ENCODE results near the gene TMC1.

Gene TMC1

GRCh38 chr9:72557549-72557948, 36.1 kb downstream of the TMC1 start:
- no CpG with 5 or more reads among the region's 2 CpGs for WGBS (ENCODE audit: extremely low coverage, insufficient coverage, insufficient read length)
- H3K9me3 ChIP-seq (ENCODE audit: insufficient read depth, low read depth, low read length): no peaks in the 10 kb centered on the region
- DNase-seq: peak; percentile 86 to 92
- H3K4me2 ChIP-seq (ENCODE audit: low read length): no peak overlapping the region
- no peak overlapping the region for H4K12ac ChIP-seq (ENCODE audit: low read depth, low read length)
- H2AK5ac ChIP-seq (ENCODE audit: low read length): no peak overlapping the region
- H2BK120ac ChIP-seq (ENCODE audit: insufficient read depth, low read length, poor library complexity): no peak overlapping the region
- H3K79me2 ChIP-seq (ENCODE audit: control insufficient read depth, insufficient read depth, low read length, poor library complexity): no peaks in the 10 kb centered on the region
- H2BK12ac ChIP-seq (ENCODE audit: low read length): no peak overlapping the region
- H2AFZ ChIP-seq (ENCODE audit: insufficient read depth, low read length, poor library complexity): no peak overlapping the region
- H3K27ac ChIP-seq (ENCODE audit: low read depth, low read length): peak overlapping the region; percentile 75
- no peak overlapping the region for H4K8ac ChIP-seq (ENCODE audit: low read depth, low read length)
- no peak overlapping the region for H3K4me3 ChIP-seq (ENCODE audit: low read depth, low read length)
- no peak overlapping the region for H3K23ac ChIP-seq (ENCODE audit: low read length)
- H3K4me1 ChIP-seq (ENCODE audit: control insufficient read depth in 1 of 2, insufficient read depth in 2 of 2, low read length in 2 of 2): peaks cover 3 to 13% of the 10 kb centered on the region in 2 experiments
- H3K9ac ChIP-seq (ENCODE audit: low read length): no peak overlapping the region
- no peaks in the 10 kb centered on the region for H3K27me3 ChIP-seq (ENCODE audit: insufficient read depth, low read length)
- H2BK5ac ChIP-seq (ENCODE audit: low read depth, low read length, poor library complexity): no peak overlapping the region
- H3K4ac ChIP-seq (ENCODE audit: low read depth, low read length): no peak overlapping the region
- no peak overlapping the region for H3K14ac ChIP-seq (ENCODE audit: low read length)
- H3K36me3 ChIP-seq (ENCODE audit: control insufficient read depth in 1 of 2, insufficient read depth in 2 of 2, low read length in 2 of 2): no peaks in the 10 kb centered on the region
- H3K18ac ChIP-seq (ENCODE audit: low read length): no peak overlapping the region
- H3K79me1 ChIP-seq (ENCODE audit: low read length): peaks cover 14% of the 10 kb centered on the region
- H4K91ac ChIP-seq (ENCODE audit: low read depth, low read length): no peak overlapping the region

GRCh38 chr9:72560086-72560485, 38.7 kb downstream of the TMC1 start:
- no peak overlapping the region for H3K18ac ChIP-seq (ENCODE audit: low read length)
- H2BK12ac ChIP-seq (ENCODE audit: low read length): no peak overlapping the region
- H2AK5ac ChIP-seq (ENCODE audit: low read length): no peak overlapping the region
- no peak overlapping the region for H3K27ac ChIP-seq (ENCODE audit: low read depth, low read length)
- no peaks in the 10 kb centered on the region for H3K79me2 ChIP-seq (ENCODE audit: control insufficient read depth, insufficient read depth, low read length, poor library complexity)
- H4K8ac ChIP-seq (ENCODE audit: low read depth, low read length): no peak overlapping the region
- H3K9me3 ChIP-seq (ENCODE audit: insufficient read depth, low read depth, low read length): no peaks in the 10 kb centered on the region
- H3K14ac ChIP-seq (ENCODE audit: low read length): no peak overlapping the region
- H3K79me1 ChIP-seq (ENCODE audit: low read length): peaks cover 13% of the 10 kb centered on the region
- no peak overlapping the region for H3K23ac ChIP-seq (ENCODE audit: low read length)
- H3K36me3 ChIP-seq (ENCODE audit: control insufficient read depth in 1 of 2, insufficient read depth in 2 of 2, low read length in 2 of 2): no peaks in the 10 kb centered on the region
- H3K9ac ChIP-seq (ENCODE audit: low read length): no peak overlapping the region
- H3K27me3 ChIP-seq (ENCODE audit: insufficient read depth, low read length): no peaks in the 10 kb centered on the region
- DNase-seq: peak; percentile 65 to 94
- H2BK120ac ChIP-seq (ENCODE audit: insufficient read depth, low read length, poor library complexity): no peak overlapping the region
- no peak overlapping the region for H3K4ac ChIP-seq (ENCODE audit: low read depth, low read length)
- no peak overlapping the region for H3K4me2 ChIP-seq (ENCODE audit: low read length)
- no CpG with 5 or more reads among the region's 1 CpG for WGBS (ENCODE audit: extremely low coverage, insufficient coverage, insufficient read length)
- peaks cover 3 to 9% of the 10 kb centered on the region in 2 experiments for H3K4me1 ChIP-seq (ENCODE audit: control insufficient read depth in 1 of 2, insufficient read depth in 2 of 2, low read length in 2 of 2)
- H4K12ac ChIP-seq (ENCODE audit: low read depth, low read length): no peak overlapping the region
- no peak overlapping the region for H3K4me3 ChIP-seq (ENCODE audit: low read depth, low read length)
- H2BK5ac ChIP-seq (ENCODE audit: low read depth, low read length, poor library complexity): no peak overlapping the region
- H4K91ac ChIP-seq (ENCODE audit: low read depth, low read length): no peak overlapping the region
- no peak overlapping the region for H2AFZ ChIP-seq (ENCODE audit: insufficient read depth, low read length, poor library complexity)

- no peaks in the 10 kb centered on the region for H3K4me1 ChIP-seq (ENCODE audit: control insufficient read depth in 1 of 2, insufficient read depth in 2 of 2, low read length in 2 of 2)
- no peak overlapping the region for H3K18ac ChIP-seq (ENCODE audit: low read length)
- H3K14ac ChIP-seq (ENCODE audit: low read length): no peak overlapping the region
- no peak overlapping the region for H3K4me3 ChIP-seq (ENCODE audit: low read depth, low read length)
- peaks cover 0 to 2% of the 10 kb centered on the region in 2 experiments for H3K36me3 ChIP-seq (ENCODE audit: control insufficient read depth in 1 of 2, insufficient read depth in 2 of 2, low read length in 2 of 2)
- H4K91ac ChIP-seq (ENCODE audit: low read depth, low read length): no peak overlapping the region
- no peak overlapping the region for H3K27ac ChIP-seq (ENCODE audit: low read depth, low read length)
- no peak overlapping the region for H2AFZ ChIP-seq (ENCODE audit: insufficient read depth, low read length, poor library complexity)
- H3K27me3 ChIP-seq (ENCODE audit: insufficient read depth, low read length): no peaks in the 10 kb centered on the region
- no CpG with 5 or more reads among the region's 4 CpGs for WGBS (ENCODE audit: extremely low coverage, insufficient coverage, insufficient read length)
- no peaks in the 10 kb centered on the region for H3K79me2 ChIP-seq (ENCODE audit: control insufficient read depth, insufficient read depth, low read length, poor library complexity)
- no peak overlapping the region for H2AK5ac ChIP-seq (ENCODE audit: low read length)
- no peak overlapping the region for H4K8ac ChIP-seq (ENCODE audit: low read depth, low read length)
- H3K4me2 ChIP-seq (ENCODE audit: low read length): no peak overlapping the region
- no peak overlapping the region for H2BK12ac ChIP-seq (ENCODE audit: low read length)
- H3K9me3 ChIP-seq (ENCODE audit: insufficient read depth, low read depth, low read length): peaks cover 2% of the 10 kb centered on the region
- H2BK120ac ChIP-seq (ENCODE audit: insufficient read depth, low read length, poor library complexity): no peak overlapping the region
- H3K4ac ChIP-seq (ENCODE audit: low read depth, low read length): no peak overlapping the region
- DNase-seq: no peak
- H4K12ac ChIP-seq (ENCODE audit: low read depth, low read length): no peak overlapping the region
- peaks cover 4% of the 10 kb centered on the region for H3K79me1 ChIP-seq (ENCODE audit: low read length)
- no peak overlapping the region for H3K9ac ChIP-seq (ENCODE audit: low read length)
- H2BK5ac ChIP-seq (ENCODE audit: low read depth, low read length, poor library complexity): no peak overlapping the region
- H3K23ac ChIP-seq (ENCODE audit: low read length): no peak overlapping the region
Measured at GRCh38 chr9:72563806-72564205, 42.4 kb downstream of the TMC1 start.

- Histone ChIP-seq H4K12ac (ENCODE audit: low read depth, low read length) (no peak overlapping the region), H3K4me2 (ENCODE audit: low read length) (no peak overlapping the region), H3K9me3 (ENCODE audit: insufficient read depth, low read depth, low read length) (peaks cover 2% of the 10 kb centered on the region), H3K36me3 (ENCODE audit: control insufficient read depth in 1 of 2, insufficient read depth in 2 of 2, low read length in 2 of 2) (peaks cover 0 to 2% of the 10 kb centered on the region in 2 experiments), H3K9ac (ENCODE audit: low read length) (no peak overlapping the region), H3K27me3 (ENCODE audit: insufficient read depth, low read length) (no peaks in the 10 kb centered on the region), H3K23ac (ENCODE audit: low read length) (no peak overlapping the region), H2BK120ac (ENCODE audit: insufficient read depth, low read length, poor library complexity) (no peak overlapping the region), H3K79me1 (ENCODE audit: low read length) (peaks cover 4% of the 10 kb centered on the region), H3K27ac (ENCODE audit: low read depth, low read length) (no peak overlapping the region), H3K4ac (ENCODE audit: low read depth, low read length) (no peak overlapping the region), H2AK5ac (ENCODE audit: low read length) (no peak overlapping the region), H2BK5ac (ENCODE audit: low read depth, low read length, poor library complexity) (no peak overlapping the region), H2BK12ac (ENCODE audit: low read length) (peak overlapping the region; percentile 9), H3K4me1 (ENCODE audit: control insufficient read depth in 1 of 2, insufficient read depth in 2 of 2, low read length in 2 of 2) (no peaks in the 10 kb centered on the region), H4K91ac (ENCODE audit: low read depth, low read length) (no peak overlapping the region), H2AFZ (ENCODE audit: insufficient read depth, low read length, poor library complexity) (no peak overlapping the region), H4K8ac (ENCODE audit: low read depth, low read length) (no peak overlapping the region), H3K14ac (ENCODE audit: low read length) (no peak overlapping the region), H3K18ac (ENCODE audit: low read length) (no peak overlapping the region), H3K4me3 (ENCODE audit: low read depth, low read length) (no peak overlapping the region), H3K79me2 (ENCODE audit: control insufficient read depth, insufficient read depth, low read length, poor library complexity) (no peaks in the 10 kb centered on the region)
- DNase-seq: no peak
- no CpG with 5 or more reads among the region's 2 CpGs for WGBS (ENCODE audit: extremely low coverage, insufficient coverage, insufficient read length)
Measured at GRCh38 chr9:72564479-72565281, 43.3 kb downstream of the TMC1 start.

All from trophoblast cell (in vitro differentiated cells and primary cell).